ENCODE results near the gene RINL. TPM values are rescaled to one million over a fixed set of nuclear protein-coding genes. Genes with fewer than 3 reads are reported as not detected.

RINL gene
- total RNA-seq, 1 experiment from 2014 or later, result 5.7 TPM

DNA sequence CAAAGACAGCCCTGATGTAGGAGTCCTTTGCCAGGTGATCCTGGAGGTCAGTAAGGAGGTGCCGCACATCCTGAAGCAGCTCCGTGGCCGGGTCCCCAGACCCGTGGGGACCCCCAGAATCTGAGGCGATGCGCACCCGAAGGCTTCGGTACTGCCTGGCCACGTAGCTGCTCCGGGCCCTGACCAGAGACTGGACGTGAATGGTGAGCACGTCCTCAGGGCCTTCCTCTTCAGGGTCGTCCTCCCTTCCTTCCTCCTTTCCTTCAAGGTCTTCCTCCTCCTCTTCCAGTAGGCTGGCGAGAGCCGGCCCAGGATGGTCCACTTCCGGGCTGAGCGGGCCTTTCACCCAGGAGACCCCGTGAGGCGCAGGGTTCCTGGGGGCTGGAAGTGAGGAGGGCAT is 7.5 kb downstream of the RINL start:
- POLR2A ChIA-PET (ENCODE audit: low non-redundant PET), result no interaction called here

DNA sequence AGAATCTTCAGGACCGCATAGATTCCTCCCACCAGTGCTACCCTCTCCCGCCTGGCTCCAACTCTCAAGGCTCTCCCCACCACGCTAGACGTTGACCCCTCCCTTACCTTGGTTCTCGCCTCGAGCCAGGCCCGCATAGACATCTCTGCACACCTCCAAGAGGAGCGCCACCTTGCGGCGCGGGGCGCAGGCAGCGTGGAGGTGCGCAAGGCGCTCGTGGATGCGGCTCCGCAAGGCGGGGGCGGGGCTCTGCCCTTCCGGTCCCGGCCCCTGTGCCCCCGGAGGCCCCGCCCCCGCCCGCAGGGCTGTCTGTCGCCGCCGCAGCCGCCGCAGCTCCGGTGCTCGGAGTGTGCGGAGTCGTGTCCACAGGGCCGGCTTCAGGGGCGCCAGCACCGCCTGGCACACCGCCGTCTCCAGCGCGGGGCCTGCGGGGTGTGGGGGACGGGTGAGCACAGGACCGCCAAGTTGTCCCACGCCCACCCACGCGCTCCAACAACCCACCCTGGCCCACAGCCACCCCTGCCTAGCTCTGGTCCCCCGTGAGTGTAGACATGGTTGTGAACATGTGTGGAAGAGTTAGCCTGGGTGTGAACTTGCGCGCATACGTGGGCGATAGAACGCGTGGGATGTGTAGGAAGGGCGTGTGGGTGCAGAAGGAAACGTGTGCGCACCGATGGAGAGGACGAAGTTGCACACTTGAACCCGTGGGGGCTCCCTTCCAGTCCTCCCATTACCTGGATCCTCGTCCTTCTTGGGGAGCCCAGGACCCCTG is 8.1 kb downstream of the RINL start:
- H3K9me3 ChIP-seq (ENCODE audit: low read depth, low read length, poor library complexity, severe bottlenecking), result no peaks in the 10 kb centered on the region
- H3K36me3 ChIP-seq (ENCODE audit: insufficient read depth, low read length, poor library complexity, severe bottlenecking), result no peaks in the 10 kb centered on the region
- BruUV-seq (replicated peaks), result no TSS peak
- peak overlapping the region; percentile 50 for H3K4me3 ChIP-seq (ENCODE audit: low read depth, low read length, poor library complexity, severe bottlenecking)
- TF ChIP-seq EZH2 (IDR thresholded peaks at IDR 0.05; ENCODE audit: borderline replicate concordance, low read depth, low read length, poor library complexity, severe bottlenecking), result no peak
- TF ChIP-seq, protein P1, sequence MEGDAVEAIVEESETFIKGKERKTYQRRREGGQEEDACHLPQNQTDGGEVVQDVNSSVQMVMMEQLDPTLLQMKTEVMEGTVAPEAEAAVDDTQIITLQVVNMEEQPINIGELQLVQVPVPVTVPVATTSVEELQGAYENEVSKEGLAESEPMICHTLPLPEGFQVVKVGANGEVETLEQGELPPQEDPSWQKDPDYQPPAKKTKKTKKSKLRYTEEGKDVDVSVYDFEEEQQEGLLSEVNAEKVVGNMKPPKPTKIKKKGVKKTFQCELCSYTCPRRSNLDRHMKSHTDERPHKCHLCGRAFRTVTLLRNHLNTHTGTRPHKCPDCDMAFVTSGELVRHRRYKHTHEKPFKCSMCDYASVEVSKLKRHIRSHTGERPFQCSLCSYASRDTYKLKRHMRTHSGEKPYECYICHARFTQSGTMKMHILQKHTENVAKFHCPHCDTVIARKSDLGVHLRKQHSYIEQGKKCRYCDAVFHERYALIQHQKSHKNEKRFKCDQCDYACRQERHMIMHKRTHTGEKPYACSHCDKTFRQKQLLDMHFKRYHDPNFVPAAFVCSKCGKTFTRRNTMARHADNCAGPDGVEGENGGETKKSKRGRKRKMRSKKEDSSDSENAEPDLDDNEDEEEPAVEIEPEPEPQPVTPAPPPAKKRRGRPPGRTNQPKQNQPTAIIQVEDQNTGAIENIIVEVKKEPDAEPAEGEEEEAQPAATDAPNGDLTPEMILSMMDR (conservative IDR thresholded peaks at IDR 0.05; ENCODE audit: low read depth, low read length), result peak; percentile 84
- intact Hi-C loops (cut with micrococcal nuclease; ENCODE audit: unreplicated experiment), result no loop called here
- peak; percentile 86 for DNase-seq (ENCODE audit: low spot score)
- H3K4me1 ChIP-seq (ENCODE audit: insufficient read depth, low read length, poor library complexity, severe bottlenecking), result no peaks in the 10 kb centered on the region
- H3K27ac ChIP-seq (ENCODE audit: low read depth, low read length, poor library complexity, severe bottlenecking), result no peak overlapping the region
- ChIA-PET CTCF (interaction anchor here (0.8 to 1.4 kb wide), 3 partner anchors 18 to 60 kb away, joined by 3 to 9 read pairs (median 4); partner anchors contain the start of genes HNRNPL and SARS2), POLR2A (ENCODE audit: low non-redundant PET) (no interaction called here)
- no peaks in the 10 kb centered on the region for H3K27me3 ChIP-seq (replicated peaks; ENCODE audit: insufficient read depth, low read depth, low read length, poor library complexity)

More for the DNA sequence above, 7.5 kb downstream of the RINL start:
- no peak for DNase-seq (ENCODE audit: low spot score)
- Histone ChIP-seq H3K4me3 (ENCODE audit: low read depth, low read length, poor library complexity, severe bottlenecking) (no peak overlapping the region), H3K36me3 (ENCODE audit: insufficient read depth, low read length, poor library complexity, severe bottlenecking) (no peaks in the 10 kb centered on the region), H3K27me3 (replicated peaks; ENCODE audit: insufficient read depth, low read depth, low read length, poor library complexity) (no peaks in the 10 kb centered on the region), H3K27ac (ENCODE audit: low read depth, low read length, poor library complexity, severe bottlenecking) (no peak overlapping the region), H3K4me1 (ENCODE audit: insufficient read depth, low read length, poor library complexity, severe bottlenecking) (no peaks in the 10 kb centered on the region), H3K9me3 (ENCODE audit: low read depth, low read length, poor library complexity, severe bottlenecking) (no peaks in the 10 kb centered on the region)
- TF ChIP-seq, protein P1 (conservative IDR thresholded peaks at IDR 0.05; ENCODE audit: low read depth, low read length), result no peak
- no peak for TF ChIP-seq EZH2 (IDR thresholded peaks at IDR 0.05; ENCODE audit: borderline replicate concordance, low read depth, low read length, poor library complexity, severe bottlenecking)
- CTCF ChIA-PET, result interaction anchor here (1.1 to 1.4 kb wide), 2 partner anchors 21 to 59 kb away, joined by 3 to 9 read pairs; partner anchors contain the start of genes HNRNPL and SARS2
- intact Hi-C loops (cut with micrococcal nuclease; ENCODE audit: unreplicated experiment), result no loop called here
- no TSS peak for BruUV-seq (replicated peaks)

DNA sequence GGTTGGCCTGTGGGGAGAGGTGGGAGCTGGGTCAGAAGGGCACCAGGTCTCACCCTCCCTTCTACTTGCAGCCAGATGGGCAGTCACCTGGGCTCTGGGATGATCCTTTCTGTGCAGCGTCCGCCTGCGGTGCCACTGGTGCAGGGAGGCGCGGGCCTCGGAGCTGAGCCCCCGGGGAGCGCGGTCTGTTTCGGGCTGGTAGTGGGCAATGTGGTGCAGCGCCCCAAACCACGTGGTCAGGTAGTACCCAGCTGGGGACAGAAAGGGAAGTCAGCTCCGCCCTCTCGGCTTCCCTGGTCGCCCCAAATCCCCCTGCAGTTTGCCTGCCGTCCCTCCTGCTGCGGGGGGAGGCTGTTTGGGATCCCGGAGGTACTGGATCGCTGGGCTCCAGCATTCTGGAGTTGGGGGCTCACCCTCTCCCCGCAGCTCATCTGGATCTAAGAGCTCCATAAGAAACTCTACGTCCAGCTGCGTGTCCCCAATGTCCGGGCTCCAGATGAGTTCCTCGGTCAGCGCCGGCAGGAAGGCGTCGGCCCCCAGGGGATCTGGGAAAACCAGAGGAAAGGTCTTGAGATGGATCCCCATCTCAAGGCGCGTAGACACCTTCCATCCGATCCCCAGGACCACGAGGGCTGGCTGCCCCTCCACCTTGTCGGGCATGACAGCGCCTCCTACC is 8.8 kb downstream of the RINL start:
- H3K9me3 ChIP-seq (ENCODE audit: low read depth, low read length, poor library complexity, severe bottlenecking), result no peaks in the 10 kb centered on the region
- intact Hi-C loops (cut with micrococcal nuclease; ENCODE audit: unreplicated experiment), result no loop called here
- CTCF ChIA-PET, result interaction anchor here (0.5 to 1.4 kb wide), 4 partner anchors 18 to 67 kb away, joined by 3 to 9 read pairs (median 4); partner anchors contain the start of genes HNRNPL and SARS2
- no peak for DNase-seq (ENCODE audit: low spot score)
- no peaks in the 10 kb centered on the region for H3K36me3 ChIP-seq (ENCODE audit: insufficient read depth, low read length, poor library complexity, severe bottlenecking)
- TF ChIP-seq, protein P1 (conservative IDR thresholded peaks at IDR 0.05; ENCODE audit: low read depth, low read length), result no peak
- no peak for TF ChIP-seq EZH2 (IDR thresholded peaks at IDR 0.05; ENCODE audit: borderline replicate concordance, low read depth, low read length, poor library complexity, severe bottlenecking)
- H3K27ac ChIP-seq (ENCODE audit: low read depth, low read length, poor library complexity, severe bottlenecking), result no peak overlapping the region
- BruUV-seq (replicated peaks), result no TSS peak
- POLR2A ChIA-PET (ENCODE audit: low non-redundant PET), result no interaction called here
- peak overlapping the region; percentile 50 for H3K4me3 ChIP-seq (ENCODE audit: low read depth, low read length, poor library complexity, severe bottlenecking)
- no peaks in the 10 kb centered on the region for H3K27me3 ChIP-seq (replicated peaks; ENCODE audit: insufficient read depth, low read depth, low read length, poor library complexity)
- H3K4me1 ChIP-seq (ENCODE audit: insufficient read depth, low read length, poor library complexity, severe bottlenecking), result no peaks in the 10 kb centered on the region

All from A673 (cell line).